Right renal pelvis (tissue), 4 donors: ENCODE data around the gene AXDND1. TPM values are rescaled to one million over a fixed set of nuclear protein-coding genes. Genes with fewer than 3 reads are reported as not detected.
"Not testable (repeated sequence)": the region's sequence is repeated elsewhere in the genome, so short reads cannot be mapped to it uniquely, and the experiment has no call there.

ENCODE experiments used
- DNase-seq, 4 donors: peaks; one replicate each; pipeline ENCODE4 v3.0.0-alpha.2; 2013; ENCODE audit warnings: low read depth in 4 of 4, low spot score in 3 of 4, missing footprints in 1 of 4
- polyA plus RNA-seq, 4 donors: library from polyadenylated mRNA; unstranded; fragments of 120-200 nt; gene quantifications; one replicate each; pipeline ENCODE4 v1.2.1, GENCODE V29; 2013; ENCODE audit not compliant: insufficient read length in 4 of 4

AXDND1 gene
- polyA plus RNA-seq, 4 donors = 10.4 to 21.9 (median 12.6) TPM

GRCh38 chr1:179448437-179449149, 82.8 kb downstream of the AXDND1 start:
- DNase-seq = no peak

- DNase-seq = not testable (repeated sequence)
These were observed 93.9 kb downstream of the AXDND1 start for GRCh38 chr1:179459606-179460206.

- DNase-seq = not testable (repeated sequence)
These were observed 99.9 kb downstream of the AXDND1 start for GRCh38 chr1:179465661-179466060.

- no peak for DNase-seq
These were observed 108.9 kb downstream of the AXDND1 start for GRCh38 chr1:179474713-179475112.

- DNase-seq = no peak
These were observed 110.7 kb downstream of the AXDND1 start for GRCh38 chr1:179476484-179476883.

GRCh38 chr1:179478370-179478769, 112.6 kb downstream of the AXDND1 start:
- DNase-seq = no peak

GRCh38 chr1:179490611-179491010, 124.8 kb downstream of the AXDND1 start:
- DNase-seq = no peak

GRCh38 chr1:179493323-179493722, 127.6 kb downstream of the AXDND1 start:
- no peak for DNase-seq

- no peak for DNase-seq
These were observed 140.4 kb downstream of the AXDND1 start for GRCh38 chr1:179506199-179506598.

GRCh38 chr1:179509384-179509783, 143.6 kb downstream of the AXDND1 start:
- no peak for DNase-seq

- no peak for DNase-seq
These were observed 144.3 kb downstream of the AXDND1 start for GRCh38 chr1:179510038-179510437.

- no peak for DNase-seq
These were observed 151.4 kb downstream of the AXDND1 start for GRCh38 chr1:179516976-179517705.

- not testable (repeated sequence) for DNase-seq
These were observed 152.8 kb downstream of the AXDND1 start for GRCh38 chr1:179518544-179518943.

GRCh38 chr1:179529482-179530195, 163.9 kb downstream of the AXDND1 start:
- no peak for DNase-seq

GRCh38 chr1:179530352-179530751, 164.6 kb downstream of the AXDND1 start:
- DNase-seq = no peak

GRCh38 chr1:179541774-179542173, 176.0 kb downstream of the AXDND1 start:
- DNase-seq = no peak

GRCh38 chr1:179545321-179545720, 179.6 kb downstream of the AXDND1 start:
- DNase-seq = no peak

GRCh38 chr1:179547021-179547535, 181.3 kb downstream of the AXDND1 start:
- no peak for DNase-seq

GRCh38 chr1:179548666-179549367, 183.0 kb downstream of the AXDND1 start:
- no peak for DNase-seq

- no peak for DNase-seq
These were observed 183.6 kb downstream of the AXDND1 start for GRCh38 chr1:179549368-179549700.
